HG03196 (cell line): ENCODE data around the gene NCBP2L.

Experiments used
- ATAC-seq: cut with Tn5 transposase; IDR thresholded peaks from one replicate; pipeline ENCODE4 v1.9.1; 2021; ENCODE audit not compliant: unreplicated experiment

Gene NCBP2L

GRCh38 chrX:107777536-107777832 lies at the start of gene NCBP2L:
Gene NCBP2L (plus strand): TSS chrX:107777733. CDS start chrX:107794221, 16,488 bp downstream.
- no peak for ATAC-seq

- no peak for ATAC-seq
Measured at GRCh38 chrX:107728371-107729099, 49.0 kb upstream of the NCBP2L start.

- ATAC-seq: peak; percentile 61
Measured at GRCh38 chrX:107729558-107730297, 47.8 kb upstream of the NCBP2L start.

GRCh38 chrX:107730298-107730655 lies 47.3 kb upstream of the NCBP2L start:
- ATAC-seq: no peak

GRCh38 chrX:107730991-107731766 lies 46.4 kb upstream of the NCBP2L start:
- no peak for ATAC-seq

- ATAC-seq: no peak
Measured at GRCh38 chrX:107731831-107732502, 45.6 kb upstream of the NCBP2L start.

- no peak for ATAC-seq
Measured at GRCh38 chrX:107733686-107734085, 43.8 kb upstream of the NCBP2L start.

- ATAC-seq: no peak
Measured at GRCh38 chrX:107734646-107735045, 42.9 kb upstream of the NCBP2L start.

GRCh38 chrX:107736781-107737531 lies 40.6 kb upstream of the NCBP2L start:
- ATAC-seq: no peak

GRCh38 chrX:107738272-107738671 lies 39.3 kb upstream of the NCBP2L start:
- ATAC-seq: no peak

- ATAC-seq: no peak
Measured at GRCh38 chrX:107738768-107739167, 38.8 kb upstream of the NCBP2L start.

- ATAC-seq: no peak
Measured at GRCh38 chrX:107739541-107739940, 38.0 kb upstream of the NCBP2L start.

GRCh38 chrX:107741404-107741790 lies 36.1 kb upstream of the NCBP2L start:
- ATAC-seq: no peak

GRCh38 chrX:107742700-107743191 lies 34.8 kb upstream of the NCBP2L start:
- ATAC-seq: no peak

GRCh38 chrX:107743995-107744394 lies 33.5 kb upstream of the NCBP2L start:
- ATAC-seq: no peak

GRCh38 chrX:107744868-107745267 lies 32.7 kb upstream of the NCBP2L start:
- no peak for ATAC-seq

GRCh38 chrX:107747596-107748161 lies 29.9 kb upstream of the NCBP2L start:
- no peak for ATAC-seq

- no peak for ATAC-seq
Measured at GRCh38 chrX:107748506-107748905, 29.0 kb upstream of the NCBP2L start.

GRCh38 chrX:107750263-107750662 lies 27.3 kb upstream of the NCBP2L start:
- no peak for ATAC-seq

GRCh38 chrX:107750861-107751445 lies 26.6 kb upstream of the NCBP2L start:
- no peak for ATAC-seq
